IPS DF 6.9 (cell line): Measurements from ENCODE around the gene UGT1A5.

Experiments used
- DNase-seq: peaks from one replicate; pipeline ENCODE4 v3.0.0-alpha.2; 2013; ENCODE audit warnings: low read depth, low spot score
- H3K27ac ChIP-seq: one replicate; pipeline ENCODE4 v1.5.1; 2013; ENCODE audit warnings: low read length, control low read depth
- H3K27me3 ChIP-seq: 2 replicates; pipeline ENCODE4 v1.6.1; 2013; ENCODE audit warnings: mild to moderate bottlenecking, low read length; ENCODE audit not compliant: control insufficient read depth, insufficient read depth
- H3K36me3 ChIP-seq: 2 replicates; pipeline ENCODE4 v1.6.1; 2013; ENCODE audit warnings: low read length; ENCODE audit not compliant: control insufficient read depth, insufficient read depth
- H3K4me1 ChIP-seq: 2 replicates; pipeline ENCODE4 v1.6.1; 2013; ENCODE audit warnings: low read length; ENCODE audit not compliant: control insufficient read depth, insufficient read depth
- H3K4me3 ChIP-seq: 2 replicates; pipeline ENCODE4 v1.5.1; 2013; ENCODE audit warnings: mild to moderate bottlenecking, low read length
- H3K9me3 ChIP-seq: 2 replicates; pipeline ENCODE4 v1.6.1; 2013; ENCODE audit warnings: low read length, inconsistent platforms; ENCODE audit not compliant: control insufficient read depth, insufficient read depth
- WGBS: extraction: QIAGEN DNeasy Blood & Tissue Kit; methylation state at CpG from one replicate; pipeline ENCODE4 v1.1.7; 2013; ENCODE audit warnings: mixed read lengths, missing lambda C conversion rate; ENCODE audit not compliant: insufficient read length, insufficient coverage; 5-methylcytosine and 5-hydroxymethylcytosine counted together

UGT1A5 gene

GRCh38 chr2:233779722-233780121 is 67.0 kb downstream of the UGT1A5 start:
- H3K27me3 ChIP-seq, result no peaks in the 10 kb centered on the region
- no peaks in the 10 kb centered on the region for H3K4me1 ChIP-seq
- no peak overlapping the region for H3K4me3 ChIP-seq
- no peaks in the 10 kb centered on the region for H3K36me3 ChIP-seq
- H3K27ac ChIP-seq, result no peak overlapping the region
- WGBS, result no CpG with 5 or more reads among the region's 4 CpGs
- no peak for DNase-seq
- H3K9me3 ChIP-seq, result no peaks in the 10 kb centered on the region

GRCh38 chr2:233780771-233781170 is 68.1 kb downstream of the UGT1A5 start:
- Histone ChIP-seq H3K9me3 (no peaks in the 10 kb centered on the region), H3K27ac (no peak overlapping the region), H3K4me1 (no peaks in the 10 kb centered on the region), H3K36me3 (no peaks in the 10 kb centered on the region), H3K27me3 (no peaks in the 10 kb centered on the region), H3K4me3 (no peak overlapping the region)
- 100% methylated on average over 1 of the region's 4 CpGs for WGBS
- DNase-seq, result no peak

GRCh38 chr2:233789554-233789953 is 76.8 kb downstream of the UGT1A5 start:
- H3K27me3 ChIP-seq, result no peaks in the 10 kb centered on the region
- no peak for DNase-seq
- no peaks in the 10 kb centered on the region for H3K4me1 ChIP-seq
- H3K4me3 ChIP-seq, result no peak overlapping the region
- no peaks in the 10 kb centered on the region for H3K9me3 ChIP-seq
- H3K36me3 ChIP-seq, result 0 out of 2 replicates have a peak, but pooled peaks cover 3% of the 10 kb centered on the region
- no CpG with 5 or more reads among the region's 7 CpGs for WGBS
- H3K27ac ChIP-seq, result no peak overlapping the region

- Histone ChIP-seq H3K27me3 (no peaks in the 10 kb centered on the region), H3K9me3 (no peaks in the 10 kb centered on the region), H3K4me1 (no peaks in the 10 kb centered on the region), H3K36me3 (0 out of 2 replicates have a peak, but pooled peaks cover 3% of the 10 kb centered on the region), H3K4me3 (no peak overlapping the region), H3K27ac (no peak overlapping the region)
- no peak for DNase-seq
- no CpG with 5 or more reads among the region's 18 CpGs for WGBS
These were observed 78.6 kb downstream of the UGT1A5 start for GRCh38 chr2:233791151-233791882.

- H3K27ac ChIP-seq, result no peak overlapping the region
- 0 out of 2 replicates have a peak, but pooled peaks cover 3% of the 10 kb centered on the region for H3K36me3 ChIP-seq
- WGBS, result no CpG with 5 or more reads among the region's 9 CpGs
- DNase-seq, result no peak
- H3K9me3 ChIP-seq, result no peaks in the 10 kb centered on the region
- H3K4me1 ChIP-seq, result no peaks in the 10 kb centered on the region
- no peaks in the 10 kb centered on the region for H3K27me3 ChIP-seq
- no peak overlapping the region for H3K4me3 ChIP-seq
These were observed 79.2 kb downstream of the UGT1A5 start for GRCh38 chr2:233791883-233792329.

GRCh38 chr2:233792720-233793119 is 80.0 kb downstream of the UGT1A5 start:
- Histone ChIP-seq H3K4me1 (no peaks in the 10 kb centered on the region), H3K27ac (no peak overlapping the region), H3K36me3 (0 out of 2 replicates have a peak, but pooled peaks cover 3% of the 10 kb centered on the region), H3K4me3 (no peak overlapping the region), H3K9me3 (no peaks in the 10 kb centered on the region), H3K27me3 (no peaks in the 10 kb centered on the region)
- no peak for DNase-seq
- WGBS, result no CpG with 5 or more reads among the region's 7 CpGs

GRCh38 chr2:233793465-233794127 is 80.9 kb downstream of the UGT1A5 start:
- Histone ChIP-seq H3K4me1 (no peaks in the 10 kb centered on the region), H3K36me3 (0 out of 2 replicates have a peak, but pooled peaks cover 3% of the 10 kb centered on the region), H3K4me3 (no peak overlapping the region), H3K27ac (no peak overlapping the region), H3K27me3 (no peaks in the 10 kb centered on the region), H3K9me3 (no peaks in the 10 kb centered on the region)
- DNase-seq, result no peak
- WGBS, result no CpG with 5 or more reads among the region's 18 CpGs

GRCh38 chr2:233794128-233794658 is 81.5 kb downstream of the UGT1A5 start:
- H3K27me3 ChIP-seq, result no peaks in the 10 kb centered on the region
- H3K4me3 ChIP-seq, result no peak overlapping the region
- no peaks in the 10 kb centered on the region for H3K9me3 ChIP-seq
- DNase-seq, result no peak
- H3K27ac ChIP-seq, result no peak overlapping the region
- no peaks in the 10 kb centered on the region for H3K4me1 ChIP-seq
- H3K36me3 ChIP-seq, result 0 out of 2 replicates have a peak, but pooled peaks cover 3% of the 10 kb centered on the region
- WGBS, result no CpG with 5 or more reads among the region's 17 CpGs

- no peak for DNase-seq
- WGBS, result no CpG with 5 or more reads among the region's 13 CpGs
- Histone ChIP-seq H3K9me3 (no peaks in the 10 kb centered on the region), H3K27me3 (no peaks in the 10 kb centered on the region), H3K4me1 (no peaks in the 10 kb centered on the region), H3K36me3 (0 out of 2 replicates have a peak, but pooled peaks cover 3% of the 10 kb centered on the region), H3K4me3 (no peak overlapping the region), H3K27ac (no peak overlapping the region)
These were observed 83.0 kb downstream of the UGT1A5 start for GRCh38 chr2:233795735-233796171.

- no peaks in the 10 kb centered on the region for H3K27me3 ChIP-seq
- WGBS, result no CpG with 5 or more reads among the region's 9 CpGs
- H3K4me1 ChIP-seq, result no peaks in the 10 kb centered on the region
- H3K27ac ChIP-seq, result no peak overlapping the region
- no peak for DNase-seq
- no peak overlapping the region for H3K4me3 ChIP-seq
- no peaks in the 10 kb centered on the region for H3K9me3 ChIP-seq
- 0 out of 2 replicates have a peak, but pooled peaks cover 3% of the 10 kb centered on the region for H3K36me3 ChIP-seq
These were observed 83.5 kb downstream of the UGT1A5 start for GRCh38 chr2:233796254-233796653.
